NCI-H460 (cell line): Measurements from ENCODE around the gene PIN1. TPM values are rescaled to one million over a fixed set of nuclear protein-coding genes. Genes with fewer than 3 reads are reported as not detected.
A peak's percentile ranks its signal among the peaks of the same experiment; 100 is the strongest.
"Not testable (repeated sequence)": the region's sequence is repeated elsewhere in the genome, so short reads cannot be mapped to it uniquely, and the experiment has no call there.

Experiments used
- DNase-seq: peaks from one replicate; pipeline ENCODE4 v3.0.0-alpha.2; 2016; ENCODE audit warnings: low read depth; ENCODE audit errors: extremely low read depth
- polyA plus RNA-seq: library from polyadenylated mRNA; depleted of rRNA; stranded (reverse); fragments of >200 nt; gene quantifications from 2 replicates; pipeline ENCODE4 v1.2.3, GENCODE V29; 2014; cell fraction: nucleus; rRNA removed
- total RNA-seq: library from RNA; depleted of rRNA; stranded (reverse); fragments of >200 nt; shearing (Covaris generic); gene quantifications from 2 replicates; pipeline ENCODE4 v1.2.3, GENCODE V29; 2014; rRNA removed

PIN1 gene
- total RNA-seq: 64.6 and 79.5 TPM in 2 replicates
- 128 and 135 TPM in 2 replicates for polyA plus RNA-seq

- peak; percentile 95 for DNase-seq
Observed at GRCh38 chr19:9834726-9835506, at the start of gene PIN1. Gene PIN1, plus strand, starts transcription at chr19:9835318. Its CDS starts 27 bp downstream, at chr19:9835345.

DNA sequence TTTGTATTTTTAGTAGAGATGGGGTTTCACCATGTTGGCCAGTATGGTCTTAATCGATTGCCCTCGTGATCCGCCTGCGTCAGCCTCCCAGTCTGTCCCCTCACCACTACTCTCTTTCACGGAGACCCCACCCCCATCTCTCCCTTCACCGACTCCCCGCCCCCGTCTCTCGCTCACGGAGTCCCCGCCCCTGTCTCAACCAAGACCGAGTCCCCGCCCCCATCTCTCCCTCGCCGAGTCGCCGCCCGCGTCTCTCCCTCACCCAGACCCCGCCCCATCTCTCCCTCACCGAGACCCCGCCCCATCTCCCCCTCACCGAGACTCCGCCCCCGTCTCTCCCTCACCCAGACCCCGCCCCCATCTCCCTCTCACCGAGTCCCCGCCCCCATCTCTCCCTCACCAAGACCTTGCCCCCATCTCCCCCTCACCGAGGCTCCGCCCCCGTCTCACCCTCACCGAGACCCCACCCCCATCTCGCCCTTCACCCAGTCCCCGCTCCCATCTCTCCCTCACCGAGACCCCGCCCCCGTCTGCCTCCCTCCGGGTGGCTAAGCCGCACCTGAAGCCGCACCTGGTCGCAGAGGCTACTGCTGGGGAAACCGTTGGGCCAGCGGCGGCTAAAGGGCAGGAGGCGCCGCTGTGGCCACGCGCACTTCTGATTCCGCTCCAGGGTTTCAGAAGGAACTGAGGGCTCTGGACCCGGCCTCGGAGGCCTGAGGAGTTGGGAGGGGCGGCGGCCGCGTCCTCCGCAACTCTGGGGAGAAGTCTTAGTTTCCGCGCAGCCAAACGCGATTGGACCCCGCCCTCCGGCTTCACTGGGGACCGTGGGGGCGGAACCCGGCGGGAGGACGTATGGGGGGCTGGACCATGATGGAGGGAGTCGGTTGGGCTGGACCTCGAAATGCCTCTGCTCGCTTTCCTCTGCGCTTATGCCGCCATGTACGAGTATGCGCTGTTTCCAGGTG is 49.5 kb upstream of the PIN1 start:
- peak; percentile 59 for DNase-seq

DNA sequence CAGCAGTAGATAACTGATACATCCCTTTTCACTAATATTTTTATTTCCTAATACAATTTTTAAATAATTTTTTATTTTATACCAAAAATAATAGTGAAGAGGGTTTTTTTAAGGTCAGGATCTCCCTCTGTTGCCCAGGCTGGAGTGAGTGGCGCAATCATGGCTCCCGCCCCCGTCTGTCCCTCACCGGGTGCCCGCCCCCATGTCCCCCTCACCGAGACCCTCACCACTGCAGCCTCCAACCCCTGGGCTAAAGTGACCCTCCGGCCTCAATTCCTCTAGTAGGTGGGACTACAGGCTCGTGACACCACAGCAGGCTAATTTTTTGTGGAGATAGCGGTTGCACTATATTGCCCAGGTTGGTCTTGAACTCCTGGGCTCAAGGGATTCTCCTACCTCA is 48.8 kb upstream of the PIN1 start:
- DNase-seq: no peak

DNA sequence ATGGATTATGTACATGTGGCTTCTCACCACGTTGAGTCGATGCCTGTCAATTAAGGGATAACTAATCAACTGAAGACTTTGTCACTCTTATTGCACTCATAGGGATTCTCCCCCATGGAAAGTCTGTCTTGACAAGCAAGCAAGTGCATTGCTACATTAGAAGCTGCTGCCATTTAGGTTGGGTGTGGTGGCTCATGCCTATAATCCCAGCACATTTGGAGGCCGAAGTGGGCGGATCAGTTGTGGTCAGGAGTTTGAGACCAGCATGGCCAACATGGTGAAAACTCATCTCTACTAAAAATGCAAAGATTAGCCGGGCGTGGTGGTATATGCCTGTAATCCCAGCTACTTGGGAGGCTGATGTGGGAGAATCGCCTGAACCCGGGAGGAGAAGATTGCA is 48.3 kb upstream of the PIN1 start:
- no peak for DNase-seq

DNA sequence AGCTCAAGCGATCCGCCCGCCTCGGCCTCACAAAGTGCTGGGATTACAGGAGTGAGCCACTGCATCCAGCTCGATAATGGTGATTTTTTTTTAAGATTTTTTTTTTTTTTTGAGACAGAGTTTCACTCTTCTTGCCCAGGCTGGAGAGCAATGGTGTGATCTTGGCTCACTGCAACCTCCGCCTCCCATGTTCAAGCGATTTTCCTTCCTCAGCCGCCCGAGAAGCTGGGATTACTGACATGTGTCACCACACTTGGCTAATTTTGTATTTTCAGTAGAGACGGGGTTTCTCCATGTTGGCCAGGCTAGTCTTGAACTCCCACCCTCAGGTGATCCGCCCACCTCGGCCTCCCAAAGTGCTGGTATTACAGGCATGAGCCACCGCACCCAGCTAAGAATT is 46.5 kb upstream of the PIN1 start:
- not testable (repeated sequence) for DNase-seq

- no peak for DNase-seq
Observed at GRCh38 chr19:9789066-9789465, 46.1 kb upstream of the PIN1 start.

GRCh38 chr19:9789579-9789978 is 45.5 kb upstream of the PIN1 start:
- not testable (repeated sequence) for DNase-seq

DNA sequence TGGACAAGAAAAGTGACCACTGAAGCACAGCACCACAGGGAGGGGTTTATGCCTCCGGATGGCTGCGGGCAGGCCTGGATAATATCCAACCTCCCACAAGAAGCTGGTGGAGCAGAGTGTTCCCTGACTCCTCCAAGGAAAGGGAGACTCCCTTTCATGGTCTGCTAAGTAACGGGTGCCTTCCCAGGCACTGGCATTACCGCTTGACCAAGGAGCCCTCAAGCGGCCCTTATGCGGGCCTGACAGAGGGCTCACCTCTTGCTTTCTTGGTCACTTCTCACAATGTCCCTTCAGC is 44.1 kb upstream of the PIN1 start:
- DNase-seq: not testable (repeated sequence)

GRCh38 chr19:9791552-9792205 is 43.4 kb upstream of the PIN1 start:
- peak; percentile 50 for DNase-seq

DNA sequence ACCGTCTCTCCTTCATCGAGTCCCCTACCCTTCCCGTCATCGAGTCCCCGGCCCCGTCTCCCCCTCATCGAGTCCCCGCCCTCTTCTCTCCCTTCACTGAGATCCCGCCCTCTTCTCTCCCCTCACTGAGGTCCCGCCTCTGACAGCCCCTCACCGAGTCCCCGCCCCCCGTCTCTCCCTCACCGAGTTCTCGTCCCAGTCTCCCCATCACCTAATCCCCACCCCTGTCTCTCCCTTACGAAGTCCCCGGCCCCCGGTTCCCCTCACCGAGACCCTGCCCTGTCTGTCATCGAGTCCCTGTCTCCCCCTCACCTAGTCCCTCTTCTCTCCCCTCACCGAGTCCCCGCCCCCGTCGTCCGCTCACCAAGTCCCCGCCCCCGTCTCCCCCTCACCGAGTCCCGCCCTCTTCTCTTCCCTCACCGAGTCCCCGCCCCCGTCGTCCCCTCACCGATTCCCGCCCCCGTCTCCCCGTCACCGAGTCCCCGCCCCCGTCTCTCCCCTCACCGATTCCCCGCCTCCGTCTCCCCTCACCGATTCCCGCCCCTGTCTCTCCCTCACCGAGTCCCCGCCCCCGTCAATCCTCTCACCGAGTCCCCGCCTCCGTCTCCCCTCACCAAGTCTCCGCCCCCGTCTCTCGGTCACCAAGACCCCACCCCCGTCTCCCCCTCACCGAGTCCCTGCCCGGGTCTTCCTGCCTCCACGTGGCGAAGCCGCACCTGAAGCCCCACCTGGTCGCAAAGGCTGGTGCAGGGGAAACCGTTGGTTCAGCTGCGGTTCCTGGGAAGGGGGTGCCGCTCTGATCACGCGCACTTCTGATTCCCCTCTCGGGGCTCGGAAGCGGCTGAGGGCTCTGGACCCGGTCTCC is 42.7 kb upstream of the PIN1 start:
- DNase-seq: peak; percentile 43

- no peak for DNase-seq
Observed at GRCh38 chr19:9793071-9793591, 42.0 kb upstream of the PIN1 start.

DNA sequence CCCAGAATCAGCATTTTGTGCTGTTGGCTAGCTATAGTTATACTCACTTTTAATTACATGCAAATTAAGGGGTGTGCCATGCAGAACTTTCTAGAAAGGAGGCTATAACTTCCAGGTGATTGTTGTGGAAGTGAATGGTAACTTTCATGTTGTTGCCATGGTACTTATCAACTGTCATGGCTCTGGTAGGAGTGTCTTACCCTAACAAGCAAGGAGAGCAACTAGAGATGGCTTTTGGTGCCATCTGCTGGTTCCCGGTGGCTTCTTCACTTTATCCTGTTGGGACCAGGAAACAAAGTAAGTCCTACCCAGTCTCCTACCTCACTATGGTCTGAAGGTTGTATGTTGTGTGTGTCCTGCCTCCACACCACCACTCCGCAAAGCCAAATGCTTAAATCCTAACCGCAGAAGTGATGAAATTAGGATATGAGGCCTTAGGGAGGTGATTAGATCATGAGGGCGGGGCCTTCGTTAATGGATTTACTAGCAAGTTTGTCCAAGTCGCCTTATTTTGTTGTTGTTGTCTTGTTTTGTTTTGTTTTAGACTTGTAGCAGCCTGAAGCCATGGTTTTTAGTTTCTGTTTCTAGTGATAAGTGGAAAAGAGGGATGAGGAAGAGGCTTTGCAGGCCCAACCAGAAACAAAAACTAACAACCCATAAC is 38.9 kb upstream of the PIN1 start:
- DNase-seq: peak; percentile 82

GRCh38 chr19:9797871-9798270 is 37.2 kb upstream of the PIN1 start:
- DNase-seq: no peak

DNA sequence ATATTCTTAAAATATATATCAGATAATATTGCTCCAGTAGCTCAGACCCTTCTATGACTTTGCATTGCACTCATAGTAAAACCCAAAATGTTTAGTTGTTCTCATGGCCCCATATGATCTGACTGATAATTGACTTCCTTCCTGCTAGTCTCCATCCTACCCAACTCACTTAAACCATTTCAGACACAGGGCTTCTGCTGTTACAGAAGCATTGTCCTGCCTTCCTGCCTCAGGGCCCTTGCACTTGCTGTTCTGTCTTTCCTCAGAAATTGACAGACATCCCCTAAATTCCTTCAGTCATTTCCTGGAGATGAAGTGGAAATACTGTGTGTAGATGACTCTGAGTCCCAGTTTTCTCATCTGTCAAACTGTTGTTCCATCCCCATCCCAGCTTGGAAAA is 36.0 kb upstream of the PIN1 start:
- DNase-seq: no peak

GRCh38 chr19:9801976-9802375 is 33.1 kb upstream of the PIN1 start:
- DNase-seq: no peak

- no peak for DNase-seq
Observed at GRCh38 chr19:9806803-9807202, 28.3 kb upstream of the PIN1 start.

- DNase-seq: no peak
Observed at GRCh38 chr19:9808855-9809824, 26.0 kb upstream of the PIN1 start.

- no peak for DNase-seq
Observed at GRCh38 chr19:9811139-9811538, 24.0 kb upstream of the PIN1 start.
